ENCODE measurements around the gene CEP83.
A peak's percentile ranks its signal among the peaks of the same experiment; 100 is the strongest.
"Not testable (repeated sequence)": the region's sequence is repeated elsewhere in the genome, so short reads cannot be mapped to it uniquely, and the experiment has no call there.

The CEP83 gene

DNA sequence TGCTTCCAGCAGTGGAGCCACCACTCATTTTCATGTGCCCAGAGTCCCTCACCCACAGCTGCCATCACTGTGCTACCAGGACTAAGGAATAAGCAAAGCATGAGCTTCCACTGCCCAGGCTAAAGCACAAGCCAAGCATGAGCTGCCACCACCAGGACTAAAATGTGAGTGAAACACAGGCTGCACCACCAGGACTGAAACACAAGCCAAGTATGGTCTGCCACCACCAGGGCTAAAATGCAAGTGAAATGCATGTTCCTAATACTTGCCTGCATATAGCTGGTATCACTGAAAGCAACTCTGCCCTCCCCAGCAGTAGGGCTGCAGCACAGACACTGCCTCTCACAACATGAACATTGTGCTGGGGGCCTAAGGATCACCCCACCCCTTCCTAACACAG lies 30.0 kb downstream of the CEP83 start:
- no peak for DNase-seq

DNA sequence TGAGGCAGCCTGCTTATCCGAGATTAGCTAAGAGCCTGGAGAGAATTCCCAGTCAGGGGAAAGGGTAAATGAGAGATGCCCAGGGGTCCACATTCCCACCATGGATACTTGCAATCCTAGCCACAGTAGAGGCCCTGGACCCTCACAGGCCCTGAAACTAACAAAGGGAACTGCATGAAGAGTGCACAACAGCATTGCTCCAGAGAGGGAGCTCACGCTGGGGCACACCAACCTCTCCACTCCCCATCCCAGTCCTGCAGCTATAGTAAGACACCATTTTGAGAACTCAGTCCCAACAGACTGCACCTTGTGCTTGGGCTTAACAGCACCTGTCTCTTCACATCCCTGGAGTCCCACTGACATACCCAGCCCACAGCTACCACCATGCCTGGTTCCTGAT lies 30.5 kb downstream of the CEP83 start:
- no peak for DNase-seq

DNA sequence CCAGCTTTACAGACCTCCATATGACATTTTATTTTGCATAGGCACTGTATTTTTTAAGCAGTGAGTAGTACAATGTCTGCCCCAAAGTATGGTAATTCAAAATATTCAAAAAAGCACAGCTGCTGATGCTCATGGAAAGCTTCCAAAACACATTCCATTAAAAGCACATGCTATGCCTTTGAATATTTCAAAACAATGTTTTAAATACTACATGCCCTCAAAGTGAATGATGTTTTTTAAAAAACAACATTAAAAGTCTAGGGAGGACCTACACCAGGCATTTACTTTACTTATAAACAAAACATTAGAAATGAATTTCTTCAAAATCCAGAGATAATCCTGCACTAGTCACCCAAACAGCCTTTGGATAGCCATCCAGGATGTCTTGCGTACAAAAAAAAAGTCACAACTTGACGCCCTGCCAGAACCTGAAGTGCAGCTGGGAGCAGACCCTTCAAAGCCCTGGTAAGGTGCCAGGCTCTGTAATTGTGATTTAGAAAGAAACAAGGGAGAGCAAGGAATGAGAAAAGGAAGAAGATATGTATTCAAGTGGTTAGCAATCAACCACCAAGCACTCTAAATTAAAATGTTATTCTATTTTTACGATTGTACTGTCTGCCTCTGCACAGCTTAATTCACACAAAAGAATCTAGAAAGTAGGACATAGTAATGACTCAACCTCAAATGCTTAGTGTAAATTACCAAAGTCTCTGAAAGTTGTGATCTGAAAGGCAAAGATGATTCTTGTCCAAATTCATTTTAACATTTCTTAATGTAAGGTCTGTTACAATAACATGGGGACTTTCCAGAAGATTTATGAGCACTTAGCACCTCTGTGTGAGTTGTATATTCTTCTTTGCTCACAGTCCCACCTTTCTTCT lies 31.9 kb downstream of the CEP83 start:
- no peak for DNase-seq

DNA sequence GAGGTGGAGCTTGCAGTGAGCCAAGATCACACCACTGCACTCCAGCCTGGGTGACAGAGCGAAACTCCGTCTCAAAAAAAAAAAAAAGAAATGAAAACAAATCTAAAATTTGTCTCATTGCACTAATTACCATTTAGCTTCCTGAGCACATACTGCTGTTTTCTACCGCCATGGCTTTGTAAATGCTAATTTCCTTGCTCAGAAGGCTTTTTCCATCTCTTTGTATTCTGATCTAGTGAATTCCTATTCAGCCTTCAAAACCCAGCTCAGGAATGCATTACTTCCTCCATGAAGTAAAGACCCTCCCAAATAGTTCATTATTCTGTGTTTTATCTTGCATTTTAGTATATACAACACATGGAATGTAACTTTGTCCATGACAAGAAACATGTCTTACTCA lies 33.6 kb downstream of the CEP83 start:
- DNase-seq = no peak

DNA sequence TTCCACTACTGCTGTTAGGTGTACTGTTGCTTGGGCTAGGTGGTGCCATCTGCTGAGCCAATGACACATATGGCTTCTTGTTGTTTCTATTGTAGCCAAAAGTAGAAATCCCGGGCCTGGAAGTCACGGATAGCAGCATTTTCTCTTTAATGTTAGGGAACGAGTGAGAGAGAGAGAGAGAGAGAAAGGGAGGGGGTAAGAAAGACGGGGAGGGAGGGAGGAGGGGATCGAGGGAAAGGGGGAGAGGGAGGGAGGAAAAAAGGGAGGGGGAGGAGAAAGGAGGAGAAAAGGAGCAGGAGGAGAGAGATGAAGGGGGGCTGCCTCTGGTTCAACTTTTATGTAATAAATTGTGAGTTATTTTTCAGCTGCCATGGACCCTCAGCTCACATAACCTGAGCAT lies 34.8 kb downstream of the CEP83 start:
- peak in 1 of 2 experiments; percentile 17 for DNase-seq

DNA sequence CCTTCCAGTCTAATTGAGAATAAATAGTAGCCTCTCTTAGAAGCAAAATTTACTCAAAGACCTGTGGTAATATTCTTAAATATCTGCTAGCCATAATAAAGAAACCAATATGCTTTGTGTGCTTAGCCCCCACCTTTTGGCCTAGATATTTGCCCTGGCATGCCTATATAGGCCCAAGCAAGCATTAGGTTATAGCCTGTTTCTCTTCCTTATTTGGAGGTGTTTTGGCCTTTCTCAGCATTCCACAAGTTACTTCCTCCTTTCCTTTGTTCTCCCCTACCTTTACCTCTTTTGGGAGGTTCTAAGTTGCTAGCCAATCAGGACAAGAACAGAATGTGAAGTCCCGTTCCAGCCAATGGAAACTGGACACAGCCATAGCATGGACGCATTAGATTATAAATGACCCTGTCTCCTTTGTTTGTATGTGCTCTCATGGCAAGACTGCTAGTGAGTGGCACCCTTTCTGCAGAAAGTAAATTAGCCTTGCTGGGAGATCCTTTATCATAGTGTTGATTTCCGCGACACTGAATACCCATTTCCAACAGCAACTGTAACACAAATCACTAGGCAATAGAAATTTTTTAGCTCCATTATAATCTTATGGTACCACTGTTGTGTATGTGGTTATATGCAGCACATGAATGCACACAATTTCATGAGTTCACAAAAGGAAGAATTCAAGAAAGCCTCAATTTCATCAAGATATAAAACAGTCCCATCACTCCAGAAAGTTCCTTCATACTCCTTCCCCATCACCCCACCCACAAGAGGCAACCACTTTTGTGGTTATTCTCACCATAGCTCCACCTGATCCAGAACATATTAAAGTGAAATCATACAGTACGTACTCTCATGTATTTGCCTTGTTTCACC lies 37.6 kb downstream of the CEP83 start:
- no peak for DNase-seq

DNA sequence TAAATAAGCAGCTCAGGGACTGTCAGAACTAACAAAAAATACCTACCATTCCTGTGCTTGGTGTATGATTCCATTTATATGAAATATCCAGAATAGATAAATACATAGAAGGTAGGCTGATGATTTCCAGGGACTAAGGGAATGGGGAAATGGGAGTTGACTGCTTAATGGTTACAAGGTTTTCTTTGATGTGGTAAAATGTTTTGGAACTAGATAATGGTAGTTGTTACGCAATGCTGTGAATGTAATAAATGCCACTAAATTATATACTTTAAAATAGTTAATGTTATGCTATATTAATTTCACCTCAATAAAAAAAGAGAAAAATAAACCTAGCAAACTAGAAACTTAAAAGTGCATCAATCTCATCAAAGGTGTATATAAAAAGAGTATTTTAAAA lies 41.1 kb downstream of the CEP83 start:
- no peak for DNase-seq

DNA sequence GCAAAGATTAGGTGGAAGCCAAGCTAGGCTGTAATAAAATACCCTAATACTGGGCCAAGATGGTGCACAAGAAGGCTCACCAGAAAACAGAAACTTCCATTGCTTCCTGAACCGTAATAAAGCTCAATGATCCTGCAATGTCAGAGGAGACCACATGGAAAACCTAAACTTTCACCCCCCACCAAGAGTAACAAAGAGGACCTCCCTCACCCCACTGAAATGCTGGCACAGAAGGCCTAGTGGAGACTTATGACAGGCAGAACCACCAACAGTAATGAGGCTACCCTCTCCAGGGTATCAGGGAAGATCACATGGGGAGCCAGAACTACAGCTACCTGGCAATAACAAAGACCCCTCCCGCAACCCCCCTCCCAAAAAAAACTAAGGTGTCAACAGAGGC lies 43.1 kb downstream of the CEP83 start:
- no peak for DNase-seq

DNA sequence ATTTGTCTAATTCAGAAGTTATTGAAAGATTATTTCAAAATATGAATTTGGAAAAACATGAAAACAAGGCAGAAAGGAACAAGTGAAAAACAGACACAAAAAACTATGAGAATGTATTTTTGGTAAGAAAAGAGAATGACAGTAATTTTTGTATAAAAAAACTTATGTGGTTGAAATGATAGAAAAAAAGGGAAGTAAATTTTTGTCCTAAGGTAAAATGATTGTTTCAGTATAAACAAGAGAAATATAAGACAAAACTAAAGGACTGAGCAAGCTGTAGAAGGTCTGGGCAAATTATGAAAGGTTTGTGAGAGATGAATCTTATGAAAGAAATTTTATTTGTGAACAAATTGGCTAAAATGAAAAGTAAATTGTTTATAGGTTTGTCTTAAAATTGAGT lies 44.6 kb downstream of the CEP83 start:
- DNase-seq = no peak

DNA sequence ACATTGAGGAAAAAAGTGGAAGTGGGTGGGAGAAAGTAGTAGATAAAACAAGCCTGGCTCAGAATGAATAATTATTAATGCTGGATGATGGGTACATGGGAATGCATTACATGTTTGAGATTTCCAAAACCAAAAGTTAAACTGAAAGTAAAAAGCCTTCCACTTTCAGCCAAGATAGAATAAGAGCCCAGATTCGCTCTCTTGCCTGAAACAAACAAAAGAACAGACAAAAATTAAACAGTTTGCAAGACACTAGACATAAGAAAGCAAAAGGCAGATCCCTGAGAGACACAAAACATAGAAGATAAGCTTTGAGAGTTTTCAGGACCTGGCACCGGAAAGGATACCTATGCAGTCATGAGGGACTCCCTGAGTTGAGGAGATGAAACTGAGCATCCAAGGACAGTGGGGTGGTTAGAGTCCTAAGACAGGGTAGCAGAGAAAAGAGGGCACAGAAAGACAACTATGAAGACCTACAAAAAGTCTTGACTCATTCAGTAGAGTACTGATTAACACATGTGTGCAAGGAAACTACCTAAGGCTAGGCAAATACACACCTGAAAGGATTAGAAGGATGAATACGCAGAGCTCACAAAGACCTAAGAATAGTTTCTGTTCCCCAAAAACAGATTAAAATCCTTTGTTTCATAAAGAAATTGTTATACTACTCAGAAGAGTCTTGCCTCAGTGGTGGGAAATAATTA lies 54.1 kb downstream of the CEP83 start:
- DNase-seq = no peak

DNA sequence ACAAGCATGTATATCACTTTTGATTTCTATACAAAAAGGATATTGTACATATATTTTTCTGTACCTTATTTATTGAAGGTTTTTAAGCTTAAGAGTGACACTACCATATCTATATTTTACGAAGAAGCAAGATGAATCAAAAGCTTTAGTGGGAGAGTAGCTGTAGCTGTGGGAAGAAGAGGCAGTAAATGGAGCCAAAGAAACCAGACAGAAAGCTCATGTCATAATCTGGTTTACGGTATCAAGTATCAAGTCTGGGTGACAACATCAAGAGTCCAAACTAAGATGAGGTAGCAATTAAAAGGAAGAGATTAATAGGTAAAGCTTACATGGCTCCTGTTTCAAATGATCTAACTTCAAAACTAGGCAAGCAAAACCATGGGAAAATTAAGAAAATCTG lies 54.8 kb downstream of the CEP83 start:
- DNase-seq = no peak

DNA sequence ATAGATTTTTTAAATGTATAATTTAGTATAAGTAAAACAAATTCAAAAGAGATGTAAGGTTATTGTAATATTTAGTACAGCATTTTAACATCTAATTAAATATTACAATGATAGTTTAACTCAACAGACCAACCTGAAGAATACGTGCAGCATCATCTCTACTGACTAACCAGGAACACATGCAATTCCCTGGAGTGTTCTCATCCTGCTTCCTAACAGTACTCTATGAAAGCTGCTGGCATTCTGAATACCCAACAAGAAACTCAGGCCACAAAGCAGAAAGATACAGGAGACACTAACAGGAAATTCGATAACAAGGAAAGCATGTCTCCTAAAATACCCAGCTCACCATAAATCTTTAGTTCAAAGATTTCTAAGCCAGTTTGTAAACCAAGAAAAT lies 58.3 kb downstream of the CEP83 start:
- DNase-seq = no peak

DNA sequence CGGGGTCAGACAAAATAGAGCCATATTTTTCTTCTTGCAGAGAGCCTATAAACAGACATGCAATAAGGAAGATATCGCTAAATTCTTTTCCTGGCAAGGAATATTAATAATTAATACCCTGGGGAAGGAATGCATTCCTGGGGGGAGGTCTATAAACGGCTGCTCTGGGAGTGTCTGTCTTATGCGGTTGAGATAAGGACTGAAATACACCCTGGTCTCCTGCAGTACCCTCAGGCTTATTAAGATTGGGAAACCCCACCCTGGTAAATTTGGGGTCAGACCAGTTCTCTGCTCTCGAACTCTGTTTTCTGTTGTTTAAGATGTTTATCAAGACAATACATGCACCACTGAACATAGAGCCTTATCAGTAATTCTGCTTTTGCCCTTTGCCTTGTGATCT lies 61.0 kb downstream of the CEP83 start:
- not testable (repeated sequence) for DNase-seq

DNA sequence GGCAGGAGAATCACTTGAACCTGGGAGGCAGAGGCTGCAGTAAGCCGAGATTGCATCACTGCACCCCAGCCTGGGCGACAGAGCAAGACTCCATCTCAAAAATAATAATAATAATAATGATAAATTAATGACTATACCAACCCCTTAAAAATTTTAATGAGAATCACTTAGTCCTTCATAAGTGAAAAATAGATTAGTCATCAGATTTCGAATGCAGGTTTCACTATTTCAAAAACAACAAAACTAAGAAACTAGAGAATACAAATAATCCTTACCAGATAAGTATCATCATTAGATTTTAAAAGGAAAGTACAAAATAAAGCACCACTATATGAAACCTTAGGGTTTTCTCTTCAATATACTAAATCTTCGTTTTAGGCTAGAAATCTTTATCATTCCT lies 62.3 kb downstream of the CEP83 start:
- no peak for DNase-seq

DNA sequence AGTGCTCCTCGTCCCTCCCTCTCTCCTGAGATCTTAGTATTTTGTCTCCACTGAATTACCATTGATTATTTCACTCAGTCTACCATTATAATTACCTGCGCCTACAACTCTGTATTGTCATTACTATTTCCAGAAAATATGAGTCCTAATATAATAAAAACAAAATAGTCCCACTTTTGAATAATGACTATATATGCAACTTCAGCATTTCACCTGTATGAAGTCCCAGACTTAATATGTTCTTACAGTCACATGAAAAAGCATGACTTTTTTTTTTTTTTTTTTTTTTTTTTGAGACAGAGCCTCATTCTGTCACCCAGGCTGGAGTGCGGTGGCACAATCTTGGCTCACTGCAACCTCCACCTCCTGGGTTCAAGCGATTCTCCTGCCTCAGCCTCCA lies 63.7 kb downstream of the CEP83 start:
- DNase-seq = not testable (repeated sequence)

DNA sequence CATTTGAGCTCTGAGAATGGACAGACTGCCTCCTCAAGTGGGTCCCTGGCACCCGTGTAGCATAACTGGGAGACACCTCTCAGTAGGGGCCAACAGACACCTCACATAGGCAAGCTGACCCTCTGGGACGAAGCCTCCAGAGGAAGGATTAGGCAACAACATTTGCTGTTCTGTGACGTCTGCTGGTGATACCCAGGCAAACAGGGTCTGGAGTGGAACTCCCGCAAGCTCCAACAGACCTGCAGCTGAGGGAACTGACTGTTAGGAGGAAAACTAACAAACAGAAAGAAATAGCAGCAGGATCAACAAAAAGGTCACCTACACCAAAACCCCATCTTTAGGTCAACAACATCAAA lies 69.6 kb downstream of the CEP83 start:
- no peak for DNase-seq

DNA sequence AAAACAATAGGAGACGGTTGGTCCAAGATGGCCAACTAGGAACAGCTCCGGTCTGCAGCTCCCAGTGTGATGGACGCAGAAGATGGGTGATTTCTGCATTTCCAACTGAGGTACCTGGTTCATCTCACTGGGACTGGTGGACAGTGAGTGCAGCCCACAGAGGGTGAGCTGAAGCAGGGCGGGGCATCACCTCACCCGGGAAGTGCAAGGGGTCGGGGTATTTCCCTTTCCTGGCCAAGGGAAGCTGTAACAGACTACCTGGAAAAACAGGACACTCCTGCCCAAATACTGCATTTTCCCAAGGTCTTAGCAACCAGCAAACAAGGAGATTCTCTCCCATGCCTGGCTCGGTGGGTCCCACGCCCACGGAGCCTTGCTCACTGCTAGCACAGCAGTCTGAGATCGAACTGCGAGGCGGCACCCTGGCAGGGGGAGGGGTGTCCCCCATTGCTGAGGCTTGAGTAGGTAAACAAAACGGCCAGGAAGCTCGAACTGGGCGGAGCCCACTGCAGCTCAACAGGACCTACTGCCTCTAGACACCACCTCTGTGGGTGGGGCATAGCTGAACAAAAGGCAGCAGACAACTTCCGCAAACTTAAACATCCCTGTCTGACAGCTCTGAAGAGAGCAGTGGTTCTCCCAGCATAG lies 70.1 kb downstream of the CEP83 start:
- not testable (repeated sequence) for DNase-seq

DNA sequence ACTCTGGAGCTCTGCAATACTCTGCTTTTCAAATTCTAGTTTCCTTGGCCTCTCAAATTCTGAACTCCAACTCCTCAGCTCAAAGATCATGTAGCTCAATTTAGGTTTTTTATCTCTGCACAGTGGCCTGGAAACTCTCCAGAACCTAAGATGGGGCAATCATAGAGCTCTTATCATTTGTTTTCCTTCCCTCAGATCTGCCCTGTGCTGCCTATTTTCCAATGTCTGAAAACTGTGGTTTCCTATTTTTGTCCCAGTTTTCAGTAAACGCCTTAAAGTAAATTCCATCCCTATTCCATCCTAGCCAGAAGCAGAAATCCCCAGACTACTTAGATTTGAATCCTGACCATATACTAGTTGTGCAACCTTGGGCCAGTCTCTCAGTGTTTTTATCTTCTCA lies 73.2 kb downstream of the CEP83 start:
- DNase-seq = no peak

DNA sequence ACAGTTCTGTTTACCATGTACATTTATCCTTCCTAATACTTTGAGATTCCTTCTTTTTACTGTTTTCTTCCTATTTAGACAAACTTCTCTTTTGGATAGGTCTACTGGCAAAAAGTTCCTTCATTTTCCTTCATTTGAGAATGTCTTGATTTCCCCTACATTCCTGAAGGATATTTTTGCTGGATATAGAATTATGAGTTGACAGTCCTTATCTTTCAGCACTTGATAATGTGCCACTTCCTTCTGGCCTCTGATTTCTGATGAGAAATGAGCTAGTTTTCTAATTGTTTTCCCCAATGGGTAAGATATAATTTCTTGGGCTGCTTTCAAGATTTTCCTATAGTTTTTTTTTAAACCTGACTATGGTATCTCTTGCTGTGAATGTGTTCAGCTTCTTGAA lies 75.6 kb downstream of the CEP83 start:
- no peak for DNase-seq

DNA sequence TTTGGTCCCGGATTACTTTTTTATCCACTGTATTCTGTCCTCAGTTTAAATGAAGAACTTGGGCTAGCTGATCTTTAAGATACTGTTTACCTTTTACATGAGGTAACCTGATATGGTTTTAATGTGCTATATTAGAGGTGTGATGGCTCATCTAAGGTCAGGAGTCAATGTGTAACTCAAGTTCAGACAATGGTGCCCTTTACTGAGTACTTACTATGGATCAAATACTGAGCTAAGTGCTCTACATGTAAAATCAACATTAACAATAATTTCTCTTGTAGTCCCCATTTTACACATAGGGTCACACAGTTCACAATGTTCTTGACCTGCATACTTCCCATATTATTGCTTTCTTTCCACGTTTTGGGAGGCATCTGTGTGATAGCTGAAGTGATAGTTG lies 79.2 kb downstream of the CEP83 start:
- DNase-seq = no peak

DNA sequence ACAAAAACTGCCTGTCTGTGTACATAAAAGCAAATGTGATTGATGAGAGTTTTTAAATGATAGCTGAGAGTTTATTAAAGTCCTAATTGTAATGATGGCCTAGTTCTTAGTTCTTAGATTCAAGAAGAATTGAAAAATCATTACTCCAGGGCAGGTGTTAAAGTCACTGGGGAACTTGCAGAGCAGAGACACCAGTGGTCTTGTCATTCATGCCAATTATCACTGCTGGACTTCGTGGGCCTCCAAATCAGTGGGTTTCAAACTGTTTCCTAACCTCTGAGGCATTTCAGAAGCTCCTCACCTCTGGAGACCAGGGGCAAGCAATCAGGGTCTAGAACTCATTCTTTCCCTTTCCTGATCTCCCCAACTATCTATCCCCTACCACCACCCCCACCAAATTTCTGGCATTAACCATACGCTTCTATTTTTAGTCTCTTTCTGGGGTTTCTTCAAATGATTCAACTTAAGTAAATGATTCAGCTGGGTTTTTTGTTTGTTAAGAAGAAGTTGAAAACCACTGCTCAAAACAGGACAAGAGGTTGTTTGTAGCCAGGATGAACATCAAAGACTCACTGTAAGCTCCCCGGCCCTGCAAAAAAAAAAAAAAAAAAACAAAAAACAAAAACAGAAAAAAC lies 80.1 kb downstream of the CEP83 start:
- DNase-seq = no peak

DNA sequence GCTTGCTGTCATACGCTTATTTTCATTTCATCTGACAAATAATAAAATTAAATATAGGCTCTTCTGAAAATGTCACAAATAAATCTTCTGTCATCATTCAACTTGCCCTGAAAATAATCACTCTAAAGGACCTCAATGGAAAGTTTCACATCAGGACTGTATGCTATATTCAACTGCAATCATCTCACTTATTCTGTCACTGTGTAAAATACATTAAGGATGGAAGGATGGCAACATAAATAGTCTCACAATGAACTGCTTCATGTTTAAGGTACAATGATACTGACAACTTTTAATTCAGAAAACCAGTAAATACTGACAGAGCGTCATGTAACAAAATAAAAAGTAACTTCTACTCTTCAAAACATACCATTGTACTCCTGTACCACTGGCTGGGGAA lies 82.1 kb downstream of the CEP83 start:
- no peak for DNase-seq

DNA sequence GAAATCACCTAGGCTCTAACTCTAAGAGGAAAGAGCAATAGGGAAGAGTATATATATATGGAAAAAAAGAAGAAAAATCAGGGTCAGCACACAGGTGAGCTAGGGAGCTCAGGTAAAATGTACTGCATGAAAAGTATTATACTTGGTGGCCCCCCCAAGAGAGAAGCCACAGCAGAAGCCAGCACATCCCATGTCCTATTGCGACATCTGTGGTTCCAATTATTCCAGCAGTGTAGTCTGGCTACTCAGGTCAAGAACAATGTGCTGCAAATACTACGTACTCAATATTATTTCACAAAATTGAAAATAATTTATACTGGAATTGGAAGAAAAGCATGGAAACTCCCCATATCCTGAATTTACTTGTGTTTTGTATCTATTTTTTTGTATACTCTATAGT lies 85.5 kb downstream of the CEP83 start:
- no peak for DNase-seq
